Tongue (tissue), 2 donors: ENCODE measurements around the gene APLP1. TPM values are rescaled to one million over a fixed set of nuclear protein-coding genes. Genes with fewer than 3 reads are reported as not detected.
"Not testable (repeated sequence)": the region's sequence is repeated elsewhere in the genome, so short reads cannot be mapped to it uniquely, and the experiment has no call there.

ENCODE experiments used
- DNase-seq: peaks from one replicate; pipeline ENCODE4 v3.0.0-alpha.2; 2015
- total RNA-seq: library from RNA; depleted of rRNA; stranded (reverse); fragments of >200 nt; gene quantifications from one replicate; pipeline ENCODE4 v1.2.3, GENCODE V29; 2014

APLP1 gene
- total RNA-seq, 1 donor from 2014 or later = 6.3 TPM

- peak; percentile 87 for DNase-seq
Measured at GRCh38 chr19:35882114-35882832, 13.9 kb downstream of the APLP1 start.

- DNase-seq = no peak
Measured at GRCh38 chr19:35883882-35884281, 15.5 kb downstream of the APLP1 start.

- no peak for DNase-seq
Measured at GRCh38 chr19:35885225-35885738, 16.9 kb downstream of the APLP1 start.

GRCh38 chr19:35885904-35886303 is 17.5 kb downstream of the APLP1 start:
- DNase-seq = no peak

- no peak for DNase-seq
Measured at GRCh38 chr19:35887197-35887596, 18.8 kb downstream of the APLP1 start.

GRCh38 chr19:35888398-35888797 is 20.0 kb downstream of the APLP1 start:
- DNase-seq = no peak

GRCh38 chr19:35889370-35890112 is 21.2 kb downstream of the APLP1 start:
- DNase-seq = no peak

- DNase-seq = no peak
Measured at GRCh38 chr19:35890113-35890650, 21.8 kb downstream of the APLP1 start.

- not testable (repeated sequence) for DNase-seq
Measured at GRCh38 chr19:35891819-35892218, 23.4 kb downstream of the APLP1 start.

GRCh38 chr19:35894342-35894741 is 26.0 kb downstream of the APLP1 start:
- no peak for DNase-seq

- DNase-seq = no peak
Measured at GRCh38 chr19:35895911-35896642, 27.7 kb downstream of the APLP1 start.

GRCh38 chr19:35896643-35897040 is 28.3 kb downstream of the APLP1 start:
- DNase-seq = no peak

GRCh38 chr19:35897706-35898451 is 29.5 kb downstream of the APLP1 start:
- DNase-seq = no peak

- DNase-seq = no peak
Measured at GRCh38 chr19:35898499-35898809, 30.1 kb downstream of the APLP1 start.

GRCh38 chr19:35899547-35900214 is 31.3 kb downstream of the APLP1 start:
- peak; percentile 89 for DNase-seq

GRCh38 chr19:35901055-35901644 is 32.8 kb downstream of the APLP1 start:
- DNase-seq = no peak

- DNase-seq = no peak
Measured at GRCh38 chr19:35901854-35902661, 33.7 kb downstream of the APLP1 start, which contains the start of gene HCST. Gene HCST, plus strand, starts transcription at chr19:35902529. Its CDS starts 65 bp downstream, at chr19:35902594.

GRCh38 chr19:35902870-35903475 is 34.6 kb downstream of the APLP1 start:
- DNase-seq = no peak

GRCh38 chr19:35903550-35904179 is 35.3 kb downstream of the APLP1 start:
- DNase-seq = peak; percentile 35
